Stomach (tissue), 9 donors: ENCODE measurements around the gene PDE4B. TPM values are rescaled to one million over a fixed set of nuclear protein-coding genes. Genes with fewer than 3 reads are reported as not detected.

Experiments
- DNase-seq, 2 donors: peaks; one replicate each; pipeline versions ENCODE4 v3.0.0 to v3.0.0-alpha.2; 2013 to 2019
- H3K27ac ChIP-seq, 5 donors: fragments of 200-600 bp in 4 of 5; sonication (generic) in 4 of 5; one replicate each; pipeline ENCODE4 v1.5.1; 2013 to 2019; ENCODE audit warnings: mild to moderate bottlenecking in 1 of 5, moderate library complexity in 1 of 5
- H3K27me3 ChIP-seq, 3 donors: fragments of 200-600 bp; sonication (generic); one replicate each; pipeline ENCODE4 v1.5.1; 2017 to 2019; ENCODE audit warnings: mixed run types in 1 of 3
- H3K36me3 ChIP-seq, 4 donors: fragments of 200-600 bp; sonication (generic); 1 replicate in 3 of 4; 2 replicates in 1 of 4; pipeline ENCODE4 v1.5.1; 2016 to 2019
- H3K4me1 ChIP-seq, 4 donors: fragments of 200-600 bp; sonication (generic); one replicate each; pipeline ENCODE4 v1.5.1; 2016 to 2019
- H3K4me3 ChIP-seq, 4 donors: fragments of 200-600 bp; sonication (generic) in 3 of 4; one replicate each; pipeline ENCODE4 v1.5.1; 2016 to 2019; ENCODE audit warnings: mild to moderate bottlenecking in 1 of 4
- H3K9me3 ChIP-seq, 4 donors: fragments of 200-600 bp; sonication (generic); one replicate each; pipeline ENCODE4 v1.5.1; 2016 to 2019
- EP300 ChIP-seq: sonication (generic); formaldehyde crosslinking; IDR thresholded peaks from one replicate; pipeline ENCODE4 v1.6.1; 2017; ENCODE audit warnings: antibody characterized with exemption
- POLR2A ChIP-seq, 4 donors: fragments of 450-650 bp; IDR thresholded peaks; one replicate each; pipeline ENCODE4 v1.6.1; 2016; ENCODE audit warnings: antibody characterized with exemption in 4 of 4, control low read depth in 2 of 4, mild to moderate bottlenecking in 1 of 4, moderate library complexity in 1 of 4
- POLR2AphosphoS5 ChIP-seq, 3 donors: sonication (generic); formaldehyde crosslinking; IDR thresholded peaks; one replicate each; pipeline ENCODE4 v1.6.1; 2016; ENCODE audit warnings: antibody characterized with exemption in 3 of 3
- WGBS, 5 donors: extraction: QIAGEN DNeasy Blood & Tissue Kit in 3 of 5; methylation state at CpG; one replicate each; pipeline versions ENCODE4 v1.1.5 to v1.1.7; 2013 to 2018; 5-methylcytosine and 5-hydroxymethylcytosine counted together
- intact Hi-C: fragments of 100-400 bp; cut with DNase I; formaldehyde crosslinking; loops from one replicate; pipeline ENCODE4 v1.15.1; 2023; ENCODE audit warnings: low total_unique reads
- polyA plus RNA-seq, 3 donors: library from polyadenylated mRNA; stranded (reverse); fragments of 200-250 nt; gene quantifications; one replicate each; pipeline ENCODE4 v1.2.3, GENCODE V29; 2013
- total RNA-seq, 5 donors: library from RNA; depleted of rRNA; stranded (reverse); fragments of >200 nt; gene quantifications; one replicate each; pipeline versions ENCODE4 v1.1.0 to v1.2.3, GENCODE V29; 2014 to 2016
- TF ChIP-seq, protein P1 (sequence below), 7 experiments: fragments of 450-650 bp in 4 of 7; fragments of 200-600 bp in 3 of 7; sonication (generic) in 3 of 7; IDR thresholded peaks; one replicate each; pipeline ENCODE4 v1.5.1; 2016 to 2019; ENCODE audit warnings: antibody characterized with exemption in 7 of 7, control low read depth in 2 of 7, mild to moderate bottlenecking in 1 of 7
- donor health status: healthy with polysubstance abuse.
- donor health status: Bipolar disorder and iron deficiency.
- donor health status: healthy.

The PDE4B gene
- total and polyA plus RNA-seq, 8 donors = 0.45 to 34.3 (median 3.2) TPM

DNA sequence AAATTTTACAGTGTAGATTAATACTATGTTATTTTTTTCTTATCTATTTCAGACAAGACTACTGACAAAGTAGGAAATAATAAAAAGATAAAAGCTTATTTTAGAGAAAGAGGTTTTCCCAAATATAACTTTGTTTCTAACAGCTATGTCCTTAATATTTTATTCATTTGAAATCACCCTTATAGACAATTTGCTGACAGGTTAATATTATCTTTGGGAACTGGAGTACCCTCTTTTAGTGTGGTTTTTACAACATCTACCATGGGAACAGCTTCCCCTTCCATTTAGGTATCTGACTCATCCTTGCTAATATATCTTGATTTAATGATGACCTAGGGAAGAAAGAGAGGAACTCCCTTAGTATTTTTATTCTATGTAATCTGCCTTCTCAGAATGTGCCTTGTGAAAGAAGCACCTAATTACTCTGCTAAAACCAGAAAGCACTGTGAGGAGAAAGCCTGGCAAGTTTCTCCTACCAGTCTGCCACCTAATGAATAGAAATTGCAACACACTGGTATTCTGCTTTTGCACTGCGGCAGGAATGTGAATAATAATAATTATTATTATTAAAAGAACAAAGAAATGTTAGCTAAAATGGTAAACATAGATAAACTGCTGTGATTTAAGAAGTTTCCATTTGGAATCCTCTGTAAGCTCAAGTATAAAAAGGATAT is 192.8 kb downstream of the PDE4B start:
- Histone ChIP-seq H3K4me3 (no peak overlapping the region), H3K27ac (no peak overlapping the region), H3K9me3 (no peaks in the 10 kb centered on the region), H3K4me1 (no peaks in the 10 kb centered on the region), H3K27me3 (no peaks in the 10 kb centered on the region), H3K36me3 (no peaks in the 10 kb centered on the region)
- TF ChIP-seq POLR2A (IDR thresholded peaks at IDR 0.05) (no peak), EP300 (no peak), POLR2AphosphoS5 (IDR thresholded peaks at IDR 0.05) (no peak)
- TF ChIP-seq, protein P1, sequence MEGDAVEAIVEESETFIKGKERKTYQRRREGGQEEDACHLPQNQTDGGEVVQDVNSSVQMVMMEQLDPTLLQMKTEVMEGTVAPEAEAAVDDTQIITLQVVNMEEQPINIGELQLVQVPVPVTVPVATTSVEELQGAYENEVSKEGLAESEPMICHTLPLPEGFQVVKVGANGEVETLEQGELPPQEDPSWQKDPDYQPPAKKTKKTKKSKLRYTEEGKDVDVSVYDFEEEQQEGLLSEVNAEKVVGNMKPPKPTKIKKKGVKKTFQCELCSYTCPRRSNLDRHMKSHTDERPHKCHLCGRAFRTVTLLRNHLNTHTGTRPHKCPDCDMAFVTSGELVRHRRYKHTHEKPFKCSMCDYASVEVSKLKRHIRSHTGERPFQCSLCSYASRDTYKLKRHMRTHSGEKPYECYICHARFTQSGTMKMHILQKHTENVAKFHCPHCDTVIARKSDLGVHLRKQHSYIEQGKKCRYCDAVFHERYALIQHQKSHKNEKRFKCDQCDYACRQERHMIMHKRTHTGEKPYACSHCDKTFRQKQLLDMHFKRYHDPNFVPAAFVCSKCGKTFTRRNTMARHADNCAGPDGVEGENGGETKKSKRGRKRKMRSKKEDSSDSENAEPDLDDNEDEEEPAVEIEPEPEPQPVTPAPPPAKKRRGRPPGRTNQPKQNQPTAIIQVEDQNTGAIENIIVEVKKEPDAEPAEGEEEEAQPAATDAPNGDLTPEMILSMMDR (IDR thresholded peaks at IDR 0.05) = no peak
- intact Hi-C loops = no loop called here
- DNase-seq = no peak
- WGBS, 5 donors = 45 to 76% (median 72%) methylated on average over 1 of the region's 1 CpG

DNA sequence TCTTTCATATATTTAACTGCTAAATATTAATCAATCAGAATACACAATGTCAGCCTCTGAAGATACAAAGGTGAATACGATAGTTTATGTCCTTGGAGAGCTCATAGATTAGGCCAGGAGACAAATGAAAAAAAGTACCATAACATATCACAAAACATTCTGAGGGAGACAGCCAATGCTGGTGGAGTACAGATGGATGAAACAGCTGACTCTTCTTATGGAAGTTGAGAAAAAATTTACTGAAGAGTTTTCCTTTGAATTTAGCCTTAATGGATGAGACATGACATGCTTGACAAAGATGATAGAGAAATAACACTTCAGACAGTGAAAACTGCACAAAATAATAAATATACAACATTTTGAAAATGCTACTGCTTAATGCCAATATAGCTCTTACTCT is 193.5 kb downstream of the PDE4B start:
- Histone ChIP-seq H3K27me3 (no peaks in the 10 kb centered on the region), H3K4me1 (no peaks in the 10 kb centered on the region), H3K9me3 (no peaks in the 10 kb centered on the region), H3K36me3 (no peaks in the 10 kb centered on the region), H3K4me3 (no peak overlapping the region), H3K27ac (no peak overlapping the region)
- DNase-seq = no peak
- intact Hi-C loops = no loop called here
- no peak for TF ChIP-seq EP300
- TF ChIP-seq POLR2A (IDR thresholded peaks at IDR 0.05) = no peak
- TF ChIP-seq, protein P1 (IDR thresholded peaks at IDR 0.05) = no peak
- no peak for TF ChIP-seq POLR2AphosphoS5 (IDR thresholded peaks at IDR 0.05)
- 52 to 68% (median 61%) methylated on average over 1 of the region's 1 CpG for WGBS, 5 donors

DNA sequence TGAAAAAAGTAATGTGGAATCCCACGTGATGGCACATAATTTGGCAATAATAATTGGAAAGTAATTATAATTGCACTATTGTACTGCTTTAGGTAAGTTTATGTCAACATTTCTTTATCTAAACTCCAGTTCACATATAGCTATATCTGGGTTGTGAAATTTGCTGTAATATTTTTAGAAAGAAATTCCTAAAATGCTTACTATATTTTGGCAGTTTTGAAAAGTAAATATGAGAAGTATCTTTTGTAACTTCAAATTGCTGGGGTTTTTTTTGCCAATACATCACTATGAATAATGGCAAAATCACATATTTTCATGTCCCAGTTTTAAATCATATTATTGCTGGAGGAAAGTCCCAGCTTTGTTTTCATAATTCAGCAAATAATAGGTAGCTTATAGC is 197.5 kb downstream of the PDE4B start:
- WGBS, 5 donors = 27 to 51% (median 33%) methylated on average over 1 of the region's 1 CpG
- Histone ChIP-seq H3K9me3 (no peaks in the 10 kb centered on the region), H3K4me1 (peaks cover 0 to 13% (median 6%) of the 10 kb centered on the region in 4 donors), H3K4me3 (no peak overlapping the region), H3K27ac (no peak overlapping the region), H3K36me3 (no peaks in the 10 kb centered on the region), H3K27me3 (no peaks in the 10 kb centered on the region)
- TF ChIP-seq, protein P1 (IDR thresholded peaks at IDR 0.05) = no peak
- TF ChIP-seq POLR2A (IDR thresholded peaks at IDR 0.05) (no peak), EP300 (no peak), POLR2AphosphoS5 (IDR thresholded peaks at IDR 0.05) (no peak)
- no peak for DNase-seq
- intact Hi-C loops = no loop called here

DNA sequence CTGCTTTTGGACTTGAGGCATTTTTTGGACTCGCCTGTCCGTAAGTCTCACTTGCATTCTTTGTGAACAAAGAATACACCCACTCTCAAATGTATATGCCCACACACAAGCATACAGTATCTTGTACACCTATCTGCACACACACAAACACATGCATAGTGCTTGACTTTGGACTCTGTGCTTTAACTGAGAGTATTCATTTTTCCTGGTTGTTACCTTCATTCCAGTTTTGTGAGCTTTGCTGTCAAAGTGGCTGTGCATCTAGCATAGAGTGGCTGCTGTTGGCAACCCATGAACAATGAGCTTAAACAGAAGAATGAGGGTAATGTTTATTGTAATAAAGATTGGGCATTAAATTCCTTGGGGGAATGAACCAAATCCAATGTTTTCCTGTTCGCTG is 199.0 kb downstream of the PDE4B start:
- intact Hi-C loops = no loop called here
- Histone ChIP-seq H3K27me3 (no peaks in the 10 kb centered on the region), H3K4me3 (no peak overlapping the region), H3K9me3 (no peaks in the 10 kb centered on the region), H3K27ac (no peak overlapping the region), H3K36me3 (no peaks in the 10 kb centered on the region), H3K4me1 (peaks cover 0 to 13% (median 6%) of the 10 kb centered on the region in 4 donors)
- 90 to 93% (median 91%) methylated on average over 3 of the region's 3 CpGs for WGBS, 5 donors
- TF ChIP-seq POLR2AphosphoS5 (IDR thresholded peaks at IDR 0.05) (no peak), EP300 (no peak), POLR2A (IDR thresholded peaks at IDR 0.05) (no peak)
- TF ChIP-seq, protein P1 (IDR thresholded peaks at IDR 0.05) = no peak
- DNase-seq = no peak
